ENCODE data around the gene KCNH4. TPM values are rescaled to one million over a fixed set of nuclear protein-coding genes. Genes with fewer than 3 reads are reported as not detected.

Gene KCNH4
- total RNA-seq, 4 donors from 2014 or later: 0.30 TPM; not detected in 3

- Histone ChIP-seq H3K4me3 (peak overlapping the region; percentile 11 to 47 (median 32)), H3K36me3 (no peaks in the 10 kb centered on the region), H3K9me3 (no peaks in the 10 kb centered on the region), H3K4me1 (peaks cover 0 to 37% (median 24%) of the 10 kb centered on the region in 4 donors), H3K27me3 (peaks cover 0 to 32% of the 10 kb centered on the region in 2 donors), H3K27ac (no peak overlapping the region)
- TF ChIP-seq, protein P1, sequence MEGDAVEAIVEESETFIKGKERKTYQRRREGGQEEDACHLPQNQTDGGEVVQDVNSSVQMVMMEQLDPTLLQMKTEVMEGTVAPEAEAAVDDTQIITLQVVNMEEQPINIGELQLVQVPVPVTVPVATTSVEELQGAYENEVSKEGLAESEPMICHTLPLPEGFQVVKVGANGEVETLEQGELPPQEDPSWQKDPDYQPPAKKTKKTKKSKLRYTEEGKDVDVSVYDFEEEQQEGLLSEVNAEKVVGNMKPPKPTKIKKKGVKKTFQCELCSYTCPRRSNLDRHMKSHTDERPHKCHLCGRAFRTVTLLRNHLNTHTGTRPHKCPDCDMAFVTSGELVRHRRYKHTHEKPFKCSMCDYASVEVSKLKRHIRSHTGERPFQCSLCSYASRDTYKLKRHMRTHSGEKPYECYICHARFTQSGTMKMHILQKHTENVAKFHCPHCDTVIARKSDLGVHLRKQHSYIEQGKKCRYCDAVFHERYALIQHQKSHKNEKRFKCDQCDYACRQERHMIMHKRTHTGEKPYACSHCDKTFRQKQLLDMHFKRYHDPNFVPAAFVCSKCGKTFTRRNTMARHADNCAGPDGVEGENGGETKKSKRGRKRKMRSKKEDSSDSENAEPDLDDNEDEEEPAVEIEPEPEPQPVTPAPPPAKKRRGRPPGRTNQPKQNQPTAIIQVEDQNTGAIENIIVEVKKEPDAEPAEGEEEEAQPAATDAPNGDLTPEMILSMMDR (IDR thresholded peaks at IDR 0.05): no peak
- TF ChIP-seq POLR2A (IDR thresholded peaks at IDR 0.05) (no peak), EP300 (IDR thresholded peaks at IDR 0.05) (no peak)
- no peak for DNase-seq (ENCODE audit: low spot score in 2 of 2)
- WGBS, 2 donors: 2 to 4% methylated on average over 24 to 33 of the region's 33 CpGs
These were observed 476 bp downstream of the KCNH4 start for GRCh38 chr17:42180411-42180921.

GRCh38 chr17:42179911-42180410, 981 bp downstream of the KCNH4 start:
- WGBS, 2 donors: 12 to 17% methylated on average over 13 to 20 of the region's 20 CpGs
- no peak for DNase-seq (ENCODE audit: low spot score in 2 of 2)
- Histone ChIP-seq H3K4me3 (peak overlapping the region in 1 of 4 donors; percentile 47), H3K36me3 (no peaks in the 10 kb centered on the region), H3K27me3 (peaks cover 0 to 32% of the 10 kb centered on the region in 2 donors), H3K27ac (no peak overlapping the region), H3K4me1 (peaks cover 0 to 37% (median 24%) of the 10 kb centered on the region in 4 donors), H3K9me3 (no peaks in the 10 kb centered on the region)
- TF ChIP-seq EP300 (IDR thresholded peaks at IDR 0.05) (no peak), POLR2A (IDR thresholded peaks at IDR 0.05) (no peak)
- TF ChIP-seq, protein P1 (IDR thresholded peaks at IDR 0.05): no peak

GRCh38 chr17:42179335-42179734, 1.6 kb downstream of the KCNH4 start:
- no peak for DNase-seq (ENCODE audit: low spot score in 2 of 2)
- no peaks in the 10 kb centered on the region for H3K36me3 ChIP-seq
- peaks cover 0 to 32% of the 10 kb centered on the region in 2 donors for H3K27me3 ChIP-seq
- H3K4me1 ChIP-seq: peaks cover 0 to 32% (median 20%) of the 10 kb centered on the region in 4 donors
- WGBS, 2 donors: 29 to 58% methylated on average over 1 of the region's 1 CpG
- H3K4me3 ChIP-seq: no peak overlapping the region
- no peak for TF ChIP-seq EP300 (IDR thresholded peaks at IDR 0.05)
- TF ChIP-seq, protein P1 (IDR thresholded peaks at IDR 0.05): no peak
- no peak for TF ChIP-seq POLR2A (IDR thresholded peaks at IDR 0.05)
- H3K27ac ChIP-seq: no peak overlapping the region
- H3K9me3 ChIP-seq: no peaks in the 10 kb centered on the region

GRCh38 chr17:42178817-42179216, 2.1 kb downstream of the KCNH4 start:
- TF ChIP-seq, protein P1 (IDR thresholded peaks at IDR 0.05): no peak
- TF ChIP-seq EP300 (IDR thresholded peaks at IDR 0.05) (no peak), POLR2A (IDR thresholded peaks at IDR 0.05) (no peak)
- H3K27ac ChIP-seq: no peak overlapping the region
- 26 to 31% methylated on average over 12 to 14 of the region's 14 CpGs for WGBS, 2 donors
- no peak overlapping the region for H3K4me3 ChIP-seq
- H3K27me3 ChIP-seq: peaks cover 0 to 32% of the 10 kb centered on the region in 2 donors
- DNase-seq (ENCODE audit: low spot score in 2 of 2): no peak
- H3K36me3 ChIP-seq: no peaks in the 10 kb centered on the region
- peaks cover 0 to 28% (median 19%) of the 10 kb centered on the region in 4 donors for H3K4me1 ChIP-seq
- no peaks in the 10 kb centered on the region for H3K9me3 ChIP-seq

DNA sequence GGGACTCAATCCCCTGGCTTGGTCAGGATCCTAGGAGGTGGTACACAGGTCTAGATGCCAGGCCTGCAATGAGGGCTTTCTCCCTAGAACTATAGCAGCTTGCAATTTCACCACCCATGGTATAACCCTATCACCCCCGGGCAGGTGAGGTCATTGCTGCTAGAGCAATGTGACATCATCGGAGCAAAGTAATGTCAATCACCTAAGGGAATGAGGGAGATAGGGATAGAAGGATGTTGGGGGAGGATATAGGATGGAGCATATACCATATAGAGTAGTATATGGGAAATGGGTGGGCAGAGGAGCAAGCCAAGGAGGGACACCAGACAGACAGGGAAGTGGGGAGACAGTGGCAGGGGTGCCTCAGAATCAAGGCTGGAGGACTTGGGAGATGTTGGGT, 3.3 kb downstream of the KCNH4 start:
- Histone ChIP-seq H3K27me3 (peaks cover 0 to 31% of the 10 kb centered on the region in 2 donors), H3K4me3 (no peak overlapping the region), H3K27ac (no peak overlapping the region), H3K36me3 (no peaks in the 10 kb centered on the region), H3K4me1 (peaks cover 0 to 18% (median 13%) of the 10 kb centered on the region in 4 donors), H3K9me3 (no peaks in the 10 kb centered on the region)
- no peak for DNase-seq (ENCODE audit: low spot score in 2 of 2)
- 87 to 96% methylated on average over 2 of the region's 2 CpGs for WGBS, 2 donors
- TF ChIP-seq EP300 (IDR thresholded peaks at IDR 0.05) (no peak), POLR2A (IDR thresholded peaks at IDR 0.05) (no peak)
- TF ChIP-seq, protein P1 (IDR thresholded peaks at IDR 0.05): no peak

Data from tibial nerve (tissue), 4 donors.